HUES6 (cell line): ENCODE results near the gene TSSK1B.
"Not testable (repeated sequence)": the region's sequence is repeated elsewhere in the genome, so short reads cannot be mapped to it uniquely, and the experiment has no call there.

Experiments
- H3K27ac ChIP-seq: 2 replicates; pipeline ENCODE4 v1.7.0; 2013; ENCODE audit warnings: low read depth, mild to moderate bottlenecking, low read length, inconsistent platforms
- H3K27me3 ChIP-seq: 2 replicates; pipeline ENCODE4 v1.6.1; 2013; ENCODE audit warnings: low read length; ENCODE audit not compliant: control insufficient read depth, insufficient read depth
- H3K36me3 ChIP-seq: 2 replicates; pipeline ENCODE4 v1.6.1; 2013; ENCODE audit warnings: low read length; ENCODE audit not compliant: control insufficient read depth, insufficient read depth
- H3K4me1 ChIP-seq: 2 replicates; pipeline ENCODE4 v1.6.1; 2013; ENCODE audit warnings: low read length; ENCODE audit not compliant: control insufficient read depth, insufficient read depth
- H3K4me3 ChIP-seq: 2 replicates; pipeline ENCODE4 v1.5.1; 2013; ENCODE audit warnings: low read depth, low read length
- H3K9ac ChIP-seq: one replicate; pipeline ENCODE4 v1.6.1; 2013; ENCODE audit warnings: mild to moderate bottlenecking, low read length
- H3K9me3 ChIP-seq: 2 replicates; pipeline ENCODE4 v1.6.1; 2013; ENCODE audit warnings: low read depth, low read length; ENCODE audit not compliant: control insufficient read depth, insufficient read depth

The TSSK1B gene

DNA sequence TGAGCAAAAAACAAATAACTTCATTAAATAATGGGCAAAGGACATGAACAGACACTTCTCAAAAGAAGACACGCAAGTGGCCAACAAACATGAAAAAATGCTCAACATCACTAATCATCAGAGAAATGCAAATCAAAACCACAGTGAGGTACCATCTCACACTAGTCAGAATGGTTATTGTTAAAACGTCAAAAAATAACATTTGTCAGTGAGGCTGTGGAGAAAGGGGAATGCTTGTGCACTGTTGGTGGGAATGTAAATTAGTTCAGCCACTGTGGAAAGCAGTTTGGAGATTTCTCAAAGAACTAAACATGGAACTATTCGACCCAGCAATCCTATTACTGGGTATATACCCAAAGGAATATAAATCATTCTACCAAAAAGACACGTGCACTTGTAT is 36.8 kb downstream of the TSSK1B start:
- not testable (repeated sequence) for H3K9me3 ChIP-seq, H3K36me3 ChIP-seq, H3K27ac ChIP-seq

DNA sequence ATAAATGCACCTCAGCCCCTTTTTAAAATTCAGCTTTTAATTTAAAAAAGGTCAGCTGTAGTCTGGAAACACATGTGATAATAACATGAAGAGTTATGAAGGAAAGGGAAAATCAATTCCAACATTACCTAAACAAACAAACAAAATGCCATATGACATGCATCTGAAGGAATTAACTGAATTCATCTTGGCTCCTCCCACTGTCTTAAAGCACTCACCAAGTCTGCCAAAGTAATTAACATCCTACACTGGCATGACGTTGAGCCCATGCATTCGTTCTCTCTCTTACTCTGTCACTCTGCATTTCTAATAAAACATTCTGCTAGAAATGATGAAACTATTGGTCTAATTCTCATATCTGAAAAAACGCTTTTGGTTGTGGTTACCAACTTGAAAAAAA is 37.7 kb downstream of the TSSK1B start:
- Histone ChIP-seq H3K9ac (no peak overlapping the region), H3K4me1 (no peaks in the 10 kb centered on the region), H3K4me3 (no peak overlapping the region), H3K27me3 (no peaks in the 10 kb centered on the region), H3K27ac (no peak overlapping the region), H3K9me3 (no peaks in the 10 kb centered on the region), H3K36me3 (no peaks in the 10 kb centered on the region)

More for the DNA sequence above, 36.8 kb downstream of the TSSK1B start:
- H3K27me3 ChIP-seq, H3K9ac ChIP-seq, H3K4me1 ChIP-seq, H3K4me3 ChIP-seq: not testable (repeated sequence)

DNA sequence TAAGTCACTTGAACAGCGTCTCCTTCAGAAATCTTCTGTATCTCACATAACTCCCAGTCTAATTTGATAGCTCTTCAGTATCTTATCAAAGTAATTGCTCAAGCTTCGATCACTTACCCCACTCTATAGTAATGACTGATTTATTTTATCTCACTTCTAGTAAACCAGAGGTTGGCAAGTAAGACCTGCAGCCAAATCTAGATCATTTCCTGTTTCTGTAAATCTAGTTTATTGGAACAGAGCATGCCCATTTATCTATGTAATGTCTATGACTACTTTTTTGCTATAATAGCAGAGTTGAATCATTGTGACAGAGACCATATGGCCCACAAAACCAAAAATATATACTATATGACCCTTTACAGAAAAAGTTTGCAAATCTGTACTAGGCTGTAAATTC is 40.1 kb downstream of the TSSK1B start:
- H3K36me3 ChIP-seq, result no peaks in the 10 kb centered on the region
- no peaks in the 10 kb centered on the region for H3K9me3 ChIP-seq
- no peak overlapping the region for H3K9ac ChIP-seq
- no peak overlapping the region for H3K27ac ChIP-seq
- no peak overlapping the region for H3K4me3 ChIP-seq
- H3K27me3 ChIP-seq, result no peaks in the 10 kb centered on the region
- H3K4me1 ChIP-seq, result no peaks in the 10 kb centered on the region

DNA sequence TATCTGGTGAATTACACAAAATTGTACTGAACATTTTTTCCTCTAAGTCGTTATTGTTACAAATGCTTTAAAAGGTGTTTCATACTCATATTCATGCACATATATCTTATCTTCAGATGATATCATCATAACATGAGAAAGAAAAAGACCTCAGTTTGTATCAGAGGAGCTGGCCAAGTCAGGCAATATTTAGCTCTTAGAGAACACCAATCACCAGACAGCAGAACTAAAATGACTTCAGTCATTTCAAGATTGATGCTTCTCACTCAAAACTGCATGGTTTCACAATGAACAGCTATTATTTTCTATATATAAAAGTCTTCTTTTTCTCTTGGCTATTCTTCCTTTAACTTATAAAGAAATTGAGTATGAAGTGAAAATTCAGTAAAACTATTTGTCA is 44.6 kb downstream of the TSSK1B start:
- Histone ChIP-seq H3K4me3 (no peak overlapping the region), H3K27ac (no peak overlapping the region), H3K27me3 (no peaks in the 10 kb centered on the region), H3K4me1 (no peaks in the 10 kb centered on the region), H3K36me3 (no peaks in the 10 kb centered on the region), H3K9ac (no peak overlapping the region), H3K9me3 (no peaks in the 10 kb centered on the region)

DNA sequence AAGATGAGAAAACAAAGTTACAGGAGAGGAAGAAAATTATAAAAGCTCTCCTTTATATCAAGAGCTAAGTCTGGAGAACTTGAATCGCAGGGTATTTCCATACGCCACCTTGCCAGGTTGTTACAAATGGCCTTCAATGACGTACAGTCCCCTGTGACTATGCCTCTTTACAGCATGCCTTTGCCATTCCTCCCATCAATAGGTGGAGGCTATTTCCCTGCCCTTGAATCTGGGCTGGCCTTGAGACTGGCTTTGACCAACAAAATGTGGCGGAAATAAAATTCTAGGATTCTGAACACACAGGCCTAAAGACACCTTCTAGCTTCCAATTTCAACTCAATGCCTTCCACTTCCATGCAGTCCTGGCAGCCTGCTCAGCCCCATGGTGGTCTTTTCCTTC is 45.7 kb downstream of the TSSK1B start:
- no peak overlapping the region for H3K9ac ChIP-seq
- H3K4me3 ChIP-seq, result no peak overlapping the region
- H3K27me3 ChIP-seq, result no peaks in the 10 kb centered on the region
- no peaks in the 10 kb centered on the region for H3K4me1 ChIP-seq
- no peaks in the 10 kb centered on the region for H3K36me3 ChIP-seq
- no peak overlapping the region for H3K27ac ChIP-seq
- no peaks in the 10 kb centered on the region for H3K9me3 ChIP-seq

DNA sequence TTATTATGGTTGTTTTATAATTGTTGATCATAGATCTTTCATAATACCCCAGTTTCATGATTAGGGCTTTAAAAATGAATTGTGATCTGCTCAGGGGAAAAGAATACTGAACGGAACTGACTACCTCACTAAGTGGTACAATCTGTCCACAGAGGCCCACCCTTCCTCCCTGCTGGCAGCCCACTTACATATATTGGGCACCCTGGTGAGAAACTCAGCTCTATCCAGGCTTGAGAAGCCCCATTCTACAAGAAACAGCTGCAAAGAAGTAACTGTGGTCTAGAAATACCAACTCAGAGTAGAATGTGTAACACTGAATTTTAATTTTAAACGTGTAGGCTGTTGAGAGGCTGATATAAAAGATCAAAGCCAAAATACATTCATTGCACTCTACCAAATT is 46.9 kb downstream of the TSSK1B start:
- no peaks in the 10 kb centered on the region for H3K9me3 ChIP-seq
- H3K27ac ChIP-seq, result no peak overlapping the region
- no peak overlapping the region for H3K4me3 ChIP-seq
- no peaks in the 10 kb centered on the region for H3K4me1 ChIP-seq
- H3K36me3 ChIP-seq, result no peaks in the 10 kb centered on the region
- no peaks in the 10 kb centered on the region for H3K27me3 ChIP-seq
- H3K9ac ChIP-seq, result no peak overlapping the region

DNA sequence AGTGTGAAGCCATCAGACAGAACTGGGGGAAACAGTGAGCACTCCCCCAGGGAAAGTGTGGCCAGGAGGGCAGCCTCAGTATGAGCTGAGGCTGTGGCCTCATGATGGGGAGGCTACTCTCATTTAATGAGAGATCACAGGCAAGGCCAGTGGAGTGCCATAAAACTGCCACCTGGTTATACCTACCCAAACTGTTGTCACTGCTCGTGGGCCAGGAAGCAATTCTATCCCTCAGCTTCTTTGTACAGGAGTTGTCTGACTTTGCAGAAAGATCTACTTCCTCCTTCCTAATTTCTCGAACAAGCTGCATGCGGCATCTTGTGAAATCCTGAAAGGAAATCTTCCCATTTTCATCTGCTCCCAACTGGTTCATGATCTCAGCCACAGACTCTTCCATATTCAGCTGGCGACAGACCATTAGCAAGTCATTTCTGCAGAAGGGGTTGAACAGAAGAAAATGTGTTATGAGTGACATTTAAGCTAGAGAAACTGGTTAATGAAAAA is 50.0 kb downstream of the TSSK1B start:
- no peaks in the 10 kb centered on the region for H3K36me3 ChIP-seq
- no peak overlapping the region for H3K27ac ChIP-seq
- no peaks in the 10 kb centered on the region for H3K9me3 ChIP-seq
- H3K9ac ChIP-seq, result no peak overlapping the region
- H3K27me3 ChIP-seq, result no peaks in the 10 kb centered on the region
- H3K4me3 ChIP-seq, result no peak overlapping the region
- no peaks in the 10 kb centered on the region for H3K4me1 ChIP-seq

DNA sequence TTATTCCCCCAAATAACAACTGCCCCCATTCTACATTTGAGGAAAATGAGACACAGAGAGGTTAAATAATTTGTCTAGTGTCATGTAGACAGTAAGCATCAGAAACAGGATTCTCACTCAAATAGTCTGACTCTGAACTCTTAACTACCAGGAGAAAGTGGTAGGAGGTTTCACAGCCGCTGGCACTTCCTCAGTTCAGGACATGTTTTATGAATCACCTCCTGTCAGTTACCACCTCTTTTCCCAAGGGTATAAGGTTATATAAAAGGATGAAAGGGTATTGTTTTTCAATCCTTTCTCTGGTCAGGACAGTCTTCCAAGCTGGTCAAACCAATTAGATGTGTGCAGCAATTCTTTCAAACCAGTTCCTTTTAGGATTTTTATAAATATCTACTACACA is 52.1 kb downstream of the TSSK1B start:
- Histone ChIP-seq H3K27me3 (no peaks in the 10 kb centered on the region), H3K36me3 (no peaks in the 10 kb centered on the region), H3K27ac (no peak overlapping the region), H3K9ac (no peak overlapping the region), H3K4me1 (no peaks in the 10 kb centered on the region; the same call in 1 of the 2 replicates), H3K4me3 (no peak overlapping the region), H3K9me3 (no peaks in the 10 kb centered on the region)
